Amniotic epithelial cell (primary cell): ENCODE measurements around the gene RIOK3.
A peak's percentile ranks its signal among the peaks of the same experiment; 100 is the strongest.

Experiments
- DNase-seq: peaks from one replicate; pipeline ENCODE4 v3.0.0-alpha.2; 2010; ENCODE audit warnings: low read depth

Gene RIOK3

DNA sequence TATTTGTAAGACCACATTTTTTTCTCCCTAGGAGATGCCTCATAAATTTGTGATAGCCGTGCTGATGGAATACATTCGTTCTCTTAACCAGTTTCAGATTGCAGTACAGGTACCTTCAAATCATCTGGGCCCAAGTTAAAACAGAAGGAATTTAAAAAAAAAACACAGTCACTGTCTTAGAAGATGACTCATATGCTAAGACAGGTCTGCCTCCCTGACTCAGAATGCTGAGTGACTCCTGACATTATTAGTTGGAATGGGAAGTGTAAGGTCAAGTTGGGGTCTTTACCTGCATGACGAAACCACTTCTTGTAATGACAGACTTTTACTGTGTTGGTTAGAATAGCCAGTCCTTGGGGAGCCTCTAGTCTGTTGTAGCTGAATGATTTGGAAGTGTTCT is 76.5 kb downstream of the RIOK3 start:
- peak; percentile 75 for DNase-seq

- no peak for DNase-seq
Measured at GRCh38 chr18:23530195-23530594, 77.1 kb downstream of the RIOK3 start.

GRCh38 chr18:23531912-23532311 is 78.8 kb downstream of the RIOK3 start:
- DNase-seq: no peak
